ENCODE data around the gene NREP.

- peak; percentile 70 for TF ChIP-seq POLR2A (IDR thresholded peaks at IDR 0.05; ENCODE audit: low read length)
- no peak for TF ChIP-seq GATA1 (IDR thresholded peaks at IDR 0.05; ENCODE audit: low read depth, low read length)
Measured at GRCh38 chr5:111757355-111758283, 625 bp upstream of the NREP start.

Measured in erythroblast (primary cell).